Smooth muscle cell (in vitro differentiated cells): ENCODE data around the gene CFAP126. TPM values are rescaled to one million over a fixed set of nuclear protein-coding genes. Genes with fewer than 3 reads are reported as not detected.

Experiments used
- DNase-seq: peaks from one replicate; lab custom pipeline; 2025; ENCODE audit not compliant: unreplicated experiment; lab: John Stamatoyannopoulos, UW
- H2AFZ ChIP-seq: fragments of 200-600 bp; sonication (generic); 2 replicates; pipeline ENCODE4 v1.6.0; 2016; ENCODE audit warnings: antibody characterized with exemption, low read depth, mild to moderate bottlenecking
- H3F3A ChIP-seq: fragments of 200-600 bp; sonication (generic); 2 replicates; pipeline ENCODE4 v1.6.0; 2017; ENCODE audit warnings: antibody characterized with exemption, low read depth
- H3K27ac ChIP-seq: fragments of 200-600 bp; sonication (generic); 2 replicates; pipeline ENCODE4 v1.5.1; 2016; ENCODE audit warnings: low read depth, mild to moderate bottlenecking
- H3K27me3 ChIP-seq: fragments of 200-600 bp; sonication (generic); 2 replicates; pipeline ENCODE4 v1.6.1; 2016; ENCODE audit warnings: low read depth, mild to moderate bottlenecking
- H3K36me3 ChIP-seq: fragments of 200-600 bp; sonication (generic); 2 replicates; pipeline ENCODE4 v1.5.1; 2016; ENCODE audit warnings: low read depth
- H3K4me1 ChIP-seq: fragments of 200-600 bp; sonication (generic); 2 replicates; pipeline ENCODE4 v1.5.1; 2016; ENCODE audit warnings: low read depth
- H3K4me2 ChIP-seq: fragments of 200-600 bp; sonication (generic); 2 replicates; pipeline ENCODE4 v1.6.0; 2016; ENCODE audit warnings: mild to moderate bottlenecking
- H3K4me3 ChIP-seq: fragments of 200-600 bp; sonication (generic); 2 replicates; pipeline ENCODE4 v1.5.1; 2016; ENCODE audit warnings: mild to moderate bottlenecking
- H3K79me2 ChIP-seq: fragments of 200-600 bp; sonication (generic); 2 replicates; pipeline ENCODE4 v1.6.0; 2016; ENCODE audit warnings: low read depth, mild to moderate bottlenecking
- H3K9ac ChIP-seq: fragments of 200-600 bp; sonication (generic); 2 replicates; pipeline ENCODE4 v1.6.0; 2016; ENCODE audit warnings: low read depth
- H3K9me3 ChIP-seq: fragments of 200-600 bp; sonication (generic); replicated peaks from 2 replicates; pipeline ENCODE4 v1.5.1; 2016; ENCODE audit warnings: low read depth
- H4K20me1 ChIP-seq: fragments of 200-600 bp; sonication (generic); 2 replicates; pipeline ENCODE4 v1.6.0; 2016; ENCODE audit warnings: low read depth
- CTCF ChIP-seq: fragments of 200-600 bp; sonication (generic); IDR thresholded peaks from 2 replicates; pipeline ENCODE4 v1.5.1; 2017; ENCODE audit warnings: borderline replicate concordance, mild to moderate bottlenecking, antibody characterized with exemption; ENCODE audit not compliant: insufficient read depth, poor library complexity, severe bottlenecking
- WGBS: methylation state at CpG from one replicate; pipeline ENCODE4 v1.1.7; 2016; ENCODE audit warnings: low lambda C conversion rate; 5-methylcytosine and 5-hydroxymethylcytosine counted together
- polyA plus RNA-seq: library from polyadenylated mRNA; unstranded; fragments of >200 nt; fragmentation: Nextera tagmentation; extraction: Ambion mirVana; gene quantifications from 2 replicates; pipeline ENCODE4 v1.2.1, GENCODE V29; 2016
- total RNA-seq: library from RNA; depleted of rRNA; stranded (reverse); fragments of >200 nt; gene quantifications from 2 replicates; pipeline ENCODE4 v1.2.3, GENCODE V29; 2014

CFAP126 gene
- total and polyA plus RNA-seq, 2 experiments from 2014 or later = not detected

- H3K27me3 ChIP-seq = no peaks in the 10 kb centered on the region
- H3F3A ChIP-seq = no peaks in the 10 kb centered on the region
- no peaks in the 10 kb centered on the region for H3K9me3 ChIP-seq
- no peak overlapping the region for H3K9ac ChIP-seq
- 98% methylated on average over 3 of the region's 3 CpGs for WGBS
- no peak overlapping the region for H3K4me2 ChIP-seq
- H3K4me3 ChIP-seq = no peak overlapping the region
- no peaks in the 10 kb centered on the region for H3K79me2 ChIP-seq
- DNase-seq = no peak
- H2AFZ ChIP-seq = no peak overlapping the region
- H3K36me3 ChIP-seq = no peaks in the 10 kb centered on the region
- no peaks in the 10 kb centered on the region for H4K20me1 ChIP-seq
- TF ChIP-seq CTCF = no peak
- H3K27ac ChIP-seq = no peak overlapping the region
- no peaks in the 10 kb centered on the region for H3K4me1 ChIP-seq
Observed at GRCh38 chr1:161388639-161389038, 21.0 kb upstream of the CFAP126 start.

- 45% methylated on average over 4 of the region's 4 CpGs for WGBS
- Histone ChIP-seq H3K36me3 (no peaks in the 10 kb centered on the region), H3K9me3 (no peaks in the 10 kb centered on the region), H2AFZ (no peak overlapping the region), H3K4me3 (no peak overlapping the region), H3K79me2 (no peaks in the 10 kb centered on the region), H3K4me1 (no peaks in the 10 kb centered on the region), H4K20me1 (no peaks in the 10 kb centered on the region), H3F3A (no peaks in the 10 kb centered on the region), H3K27me3 (no peaks in the 10 kb centered on the region), H3K4me2 (no peak overlapping the region), H3K9ac (no peak overlapping the region), H3K27ac (no peak overlapping the region)
- DNase-seq = no peak
- TF ChIP-seq CTCF = peak; percentile 65
Observed at GRCh38 chr1:161382214-161383019, 14.7 kb upstream of the CFAP126 start.

GRCh38 chr1:161381707-161382106, 14.0 kb upstream of the CFAP126 start:
- no peaks in the 10 kb centered on the region for H4K20me1 ChIP-seq
- no peaks in the 10 kb centered on the region for H3K79me2 ChIP-seq
- H3K4me3 ChIP-seq = no peak overlapping the region
- H3K4me2 ChIP-seq = peak overlapping the region; percentile 58
- DNase-seq = no peak
- H3F3A ChIP-seq = no peaks in the 10 kb centered on the region
- H3K9ac ChIP-seq = no peak overlapping the region
- H3K36me3 ChIP-seq = no peaks in the 10 kb centered on the region
- no peaks in the 10 kb centered on the region for H3K27me3 ChIP-seq
- peak overlapping the region; percentile 72 for H2AFZ ChIP-seq
- TF ChIP-seq CTCF = no peak
- H3K27ac ChIP-seq = no peak overlapping the region
- no peaks in the 10 kb centered on the region for H3K9me3 ChIP-seq
- no peaks in the 10 kb centered on the region for H3K4me1 ChIP-seq
- WGBS = 55% methylated on average over 6 of the region's 6 CpGs

GRCh38 chr1:161379071-161379470, 11.4 kb upstream of the CFAP126 start:
- H3K9me3 ChIP-seq = no peaks in the 10 kb centered on the region
- no peak overlapping the region for H3K27ac ChIP-seq
- H2AFZ ChIP-seq = no peak overlapping the region
- H3K9ac ChIP-seq = no peak overlapping the region
- H3K4me1 ChIP-seq = no peaks in the 10 kb centered on the region
- WGBS = 66% methylated on average over 18 of the region's 18 CpGs
- no peaks in the 10 kb centered on the region for H3K27me3 ChIP-seq
- no peaks in the 10 kb centered on the region for H3K79me2 ChIP-seq
- no peaks in the 10 kb centered on the region for H3F3A ChIP-seq
- peak overlapping the region; percentile 18 for H3K4me3 ChIP-seq
- TF ChIP-seq CTCF = no peak
- no peaks in the 10 kb centered on the region for H3K36me3 ChIP-seq
- H4K20me1 ChIP-seq = no peaks in the 10 kb centered on the region
- H3K4me2 ChIP-seq = peak overlapping the region; percentile 64
- no peak for DNase-seq
